K562 (cell line): ENCODE data around the gene GATA5. TPM values are rescaled to one million over a fixed set of nuclear protein-coding genes. Genes with fewer than 3 reads are reported as not detected.

Experiments used
- CBFA2T2 ChIP-seq: fragments of 450-650 bp; conservative IDR thresholded peaks from 2 replicates; pipeline ENCODE4 v1.6.1; 2017; ENCODE audit warnings: mild to moderate bottlenecking
- CXXC5 ChIP-seq: fragments of 250-450 bp; sonication (Bioruptor Pico); IDR thresholded peaks from 2 replicates; pipeline ENCODE4 v1.8.0; 2022; ENCODE audit warnings: inconsistent platforms, mild to moderate bottlenecking, moderate library complexity
- DIDO1 ChIP-seq: fragments of 450-650 bp; IDR thresholded peaks from 2 replicates; pipeline ENCODE4 v1.6.1; 2016; ENCODE audit warnings: low read depth, missing biosample characterization, missing genetic modification characterization
- ELF1 ChIP-seq: fragments of 200-800 bp; sonication (Bioruptor generic); IDR thresholded peaks from 2 replicates; pipeline ENCODE4 v1.6.1; 2016; ENCODE audit warnings: missing genetic modification characterization, missing compliant biosample characterization
- NCOA6 ChIP-seq: fragments of 450-650 bp; IDR thresholded peaks from 2 replicates; pipeline ENCODE4 v1.6.1; 2017; ENCODE audit warnings: mild to moderate bottlenecking
- NELFE ChIP-seq: IDR thresholded peaks from 2 replicates; pipeline ENCODE4 v1.6.1; 2011; ENCODE audit warnings: mild to moderate bottlenecking; ENCODE audit not compliant: insufficient read depth, insufficient read length
- RFX1 ChIP-seq: fragments of 450-650 bp; IDR thresholded peaks from 2 replicates; pipeline ENCODE4 v1.6.1; 2016; ENCODE audit warnings: mild to moderate bottlenecking, moderate library complexity
- SMAD4 ChIP-seq: fragments of 250-450 bp; sonication (Bioruptor Pico); conservative IDR thresholded peaks from 2 replicates; pipeline ENCODE4 v1.8.0; 2021; ENCODE audit warnings: inconsistent platforms, mild to moderate bottlenecking, moderate library complexity
- ZNF354B ChIP-seq: fragments of 250-450 bp; sonication (Bioruptor Pico); IDR thresholded peaks from 2 replicates; pipeline ENCODE4 v1.4.0; 2020
- ZNF431 ChIP-seq: sonication (generic); formaldehyde crosslinking; IDR thresholded peaks from 2 replicates; pipeline ENCODE4 v1.8.0; 2022; ENCODE audit warnings: mild to moderate bottlenecking, missing genetic modification reagents
- ZNF696 ChIP-seq: fragments of 250-450 bp; sonication (Bioruptor Pico); conservative IDR thresholded peaks from 2 replicates; pipeline ENCODE4 v1.4.0; 2020; ENCODE audit warnings: mild to moderate bottlenecking, moderate library complexity
- ZNF778 ChIP-seq: fragments of 450-650 bp; formaldehyde crosslinking; IDR thresholded peaks from 2 replicates; pipeline ENCODE4 v1.4.0; 2020; ENCODE audit warnings: mild to moderate bottlenecking, moderate library complexity
- ZSCAN29 ChIP-seq: fragments of 450-650 bp; IDR thresholded peaks from 2 replicates; pipeline ENCODE4 v1.6.1; 2017
- polyA plus RNA-seq, 8 experiments: library from polyadenylated mRNA; depleted of rRNA in 4 of 8; stranded (reverse) in 5 of 8; unstranded in 3 of 8; fragments of >200 nt; fragmentation: Nextera tagmentation in 2 of 8; fragmentation: Illumina TruSeq in 1 of 8; extraction: Ambion mirVana in 2 of 8; extraction: Trizol in 1 of 8; gene quantifications; 2 replicates each; pipeline versions ENCODE4 v1.2.1 to v1.2.3, GENCODE V29; 2011 to 2014; ENCODE audit warnings: inconsistent platforms in 1 of 8, missing spikeins in 1 of 8
- total RNA-seq, 7 experiments: library from RNA; depleted of rRNA in 6 of 7; stranded (reverse); fragments of >200 nt in 6 of 7; fragmentation: Illumina TruSeq in 2 of 7; extraction: Trizol in 2 of 7; gene quantifications; 2 replicates each; pipeline versions ENCODE4 v1.2.1 to v1.2.3, GENCODE V29; 2011 to 2021; ENCODE audit warnings: low replicate concordance in 1 of 7
- TF ChIP-seq, protein P1 (sequence below), 2 experiments: IDR thresholded peaks; 2 replicates each; pipeline ENCODE4 v1.6.1; 2012; ENCODE audit warnings: improper control_type of control experiment in 2 of 2, low read depth in 2 of 2, low read length in 2 of 2, borderline replicate concordance in 1 of 2
- TF ChIP-seq, protein P2 (sequence below): sonication (generic); formaldehyde crosslinking; IDR thresholded peaks from 2 replicates; pipeline ENCODE4 v1.8.0; 2022; ENCODE audit warnings: mild to moderate bottlenecking, missing genetic modification reagents
- TF ChIP-seq, protein P3 (sequence below): sonication (generic); formaldehyde crosslinking; IDR thresholded peaks from 2 replicates; pipeline ENCODE4 v1.8.0; 2022; ENCODE audit warnings: missing genetic modification reagents, mild to moderate bottlenecking, moderate library complexity, borderline replicate concordance
- TF ChIP-seq, protein P4 (sequence below): fragments of 450-650 bp; IDR thresholded peaks from 2 replicates; pipeline ENCODE4 v1.6.1; 2016; ENCODE audit warnings: borderline replicate concordance
- TF ChIP-seq, protein P5 (sequence below): fragments of 450-650 bp; IDR thresholded peaks from 2 replicates; pipeline ENCODE4 v1.6.1; 2016

GATA5 gene
- total and polyA plus RNA-seq, 9 of the 15 experiments (the other 6 are each of a cell fraction or from before 2014, with no cell fraction given) = 0.09 to 0.57 (median 0.20) TPM; not detected in 3

DNA sequence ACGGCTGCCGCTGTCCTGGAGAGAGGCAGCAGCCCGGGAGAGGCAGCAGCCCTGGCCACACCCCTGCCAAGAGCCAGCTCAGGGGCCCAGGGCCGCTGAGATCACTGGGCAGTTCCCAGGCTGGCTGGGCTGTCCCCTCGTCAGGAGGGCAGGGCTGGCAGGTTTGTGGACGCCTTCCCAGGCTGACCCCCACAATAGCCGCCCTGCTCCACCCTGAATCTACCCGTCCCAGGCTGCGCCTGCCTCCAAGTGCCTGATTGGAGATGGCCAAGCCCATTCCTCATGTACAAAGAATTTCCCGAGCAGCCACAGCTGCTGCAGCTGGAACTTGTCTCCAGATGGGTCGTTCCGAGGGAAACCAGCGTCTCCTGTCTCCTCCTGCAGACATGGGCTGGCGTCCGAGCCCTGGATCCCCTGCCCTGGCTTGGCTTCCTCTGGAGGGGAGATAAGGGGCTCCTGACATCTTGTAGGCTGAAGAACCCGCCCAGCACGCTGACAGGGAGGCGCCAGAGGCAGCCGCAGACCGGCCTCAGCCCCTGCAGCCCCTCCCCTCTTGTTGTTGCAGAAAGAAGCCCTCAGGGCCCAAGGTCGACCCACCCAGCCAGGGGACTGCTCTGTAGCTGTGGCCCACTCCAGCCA lies 9.4 kb upstream of the GATA5 start (continued):
- TF ChIP-seq NELFE (no peak), DIDO1 (no peak), ZNF354B (no peak), CXXC5 (peak; percentile 35; the same call in 1 of the 2 replicates), NCOA6 (no peak), SMAD4 (CRISPR knock-in tag) (0 out of 2 replicates have a peak, but pooled peaks have one; percentile 31), ZNF696 (CRISPR knock-in tag) (no peak), RFX1 (no peak), CBFA2T2 (peak; percentile 32), ZNF431 (CRISPR knock-in tag) (no peak), ELF1 (no peak), ZSCAN29 (no peak), ZNF778 (CRISPR knock-in tag) (no peak)
- TF ChIP-seq, protein P1, sequence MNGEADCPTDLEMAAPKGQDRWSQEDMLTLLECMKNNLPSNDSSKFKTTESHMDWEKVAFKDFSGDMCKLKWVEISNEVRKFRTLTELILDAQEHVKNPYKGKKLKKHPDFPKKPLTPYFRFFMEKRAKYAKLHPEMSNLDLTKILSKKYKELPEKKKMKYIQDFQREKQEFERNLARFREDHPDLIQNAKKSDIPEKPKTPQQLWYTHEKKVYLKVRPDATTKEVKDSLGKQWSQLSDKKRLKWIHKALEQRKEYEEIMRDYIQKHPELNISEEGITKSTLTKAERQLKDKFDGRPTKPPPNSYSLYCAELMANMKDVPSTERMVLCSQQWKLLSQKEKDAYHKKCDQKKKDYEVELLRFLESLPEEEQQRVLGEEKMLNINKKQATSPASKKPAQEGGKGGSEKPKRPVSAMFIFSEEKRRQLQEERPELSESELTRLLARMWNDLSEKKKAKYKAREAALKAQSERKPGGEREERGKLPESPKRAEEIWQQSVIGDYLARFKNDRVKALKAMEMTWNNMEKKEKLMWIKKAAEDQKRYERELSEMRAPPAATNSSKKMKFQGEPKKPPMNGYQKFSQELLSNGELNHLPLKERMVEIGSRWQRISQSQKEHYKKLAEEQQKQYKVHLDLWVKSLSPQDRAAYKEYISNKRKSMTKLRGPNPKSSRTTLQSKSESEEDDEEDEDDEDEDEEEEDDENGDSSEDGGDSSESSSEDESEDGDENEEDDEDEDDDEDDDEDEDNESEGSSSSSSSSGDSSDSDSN (IDR thresholded peaks at IDR 0.05; ENCODE audit: borderline replicate concordance in 1 of 2, low read depth in 2 of 2, low read length in 2 of 2) = peak; percentile 63 to 66; a peak in 2 of 4 replicates
- TF ChIP-seq, protein P2, sequence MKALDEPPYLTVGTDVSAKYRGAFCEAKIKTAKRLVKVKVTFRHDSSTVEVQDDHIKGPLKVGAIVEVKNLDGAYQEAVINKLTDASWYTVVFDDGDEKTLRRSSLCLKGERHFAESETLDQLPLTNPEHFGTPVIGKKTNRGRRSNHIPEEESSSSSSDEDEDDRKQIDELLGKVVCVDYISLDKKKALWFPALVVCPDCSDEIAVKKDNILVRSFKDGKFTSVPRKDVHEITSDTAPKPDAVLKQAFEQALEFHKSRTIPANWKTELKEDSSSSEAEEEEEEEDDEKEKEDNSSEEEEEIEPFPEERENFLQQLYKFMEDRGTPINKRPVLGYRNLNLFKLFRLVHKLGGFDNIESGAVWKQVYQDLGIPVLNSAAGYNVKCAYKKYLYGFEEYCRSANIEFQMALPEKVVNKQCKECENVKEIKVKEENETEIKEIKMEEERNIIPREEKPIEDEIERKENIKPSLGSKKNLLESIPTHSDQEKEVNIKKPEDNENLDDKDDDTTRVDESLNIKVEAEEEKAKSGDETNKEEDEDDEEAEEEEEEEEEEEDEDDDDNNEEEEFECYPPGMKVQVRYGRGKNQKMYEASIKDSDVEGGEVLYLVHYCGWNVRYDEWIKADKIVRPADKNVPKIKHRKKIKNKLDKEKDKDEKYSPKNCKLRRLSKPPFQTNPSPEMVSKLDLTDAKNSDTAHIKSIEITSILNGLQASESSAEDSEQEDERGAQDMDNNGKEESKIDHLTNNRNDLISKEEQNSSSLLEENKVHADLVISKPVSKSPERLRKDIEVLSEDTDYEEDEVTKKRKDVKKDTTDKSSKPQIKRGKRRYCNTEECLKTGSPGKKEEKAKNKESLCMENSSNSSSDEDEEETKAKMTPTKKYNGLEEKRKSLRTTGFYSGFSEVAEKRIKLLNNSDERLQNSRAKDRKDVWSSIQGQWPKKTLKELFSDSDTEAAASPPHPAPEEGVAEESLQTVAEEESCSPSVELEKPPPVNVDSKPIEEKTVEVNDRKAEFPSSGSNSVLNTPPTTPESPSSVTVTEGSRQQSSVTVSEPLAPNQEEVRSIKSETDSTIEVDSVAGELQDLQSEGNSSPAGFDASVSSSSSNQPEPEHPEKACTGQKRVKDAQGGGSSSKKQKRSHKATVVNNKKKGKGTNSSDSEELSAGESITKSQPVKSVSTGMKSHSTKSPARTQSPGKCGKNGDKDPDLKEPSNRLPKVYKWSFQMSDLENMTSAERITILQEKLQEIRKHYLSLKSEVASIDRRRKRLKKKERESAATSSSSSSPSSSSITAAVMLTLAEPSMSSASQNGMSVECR (CRISPR knock-in tag) = no peak
- TF ChIP-seq, protein P3, sequence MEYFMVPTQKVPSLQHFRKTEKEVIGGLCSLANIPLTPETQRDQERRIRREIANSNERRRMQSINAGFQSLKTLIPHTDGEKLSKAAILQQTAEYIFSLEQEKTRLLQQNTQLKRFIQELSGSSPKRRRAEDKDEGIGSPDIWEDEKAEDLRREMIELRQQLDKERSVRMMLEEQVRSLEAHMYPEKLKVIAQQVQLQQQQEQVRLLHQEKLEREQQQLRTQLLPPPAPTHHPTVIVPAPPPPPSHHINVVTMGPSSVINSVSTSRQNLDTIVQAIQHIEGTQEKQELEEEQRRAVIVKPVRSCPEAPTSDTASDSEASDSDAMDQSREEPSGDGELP (CRISPR knock-in tag) = peak; percentile 44; the same call in 1 of the 2 replicates
- TF ChIP-seq, protein P4, sequence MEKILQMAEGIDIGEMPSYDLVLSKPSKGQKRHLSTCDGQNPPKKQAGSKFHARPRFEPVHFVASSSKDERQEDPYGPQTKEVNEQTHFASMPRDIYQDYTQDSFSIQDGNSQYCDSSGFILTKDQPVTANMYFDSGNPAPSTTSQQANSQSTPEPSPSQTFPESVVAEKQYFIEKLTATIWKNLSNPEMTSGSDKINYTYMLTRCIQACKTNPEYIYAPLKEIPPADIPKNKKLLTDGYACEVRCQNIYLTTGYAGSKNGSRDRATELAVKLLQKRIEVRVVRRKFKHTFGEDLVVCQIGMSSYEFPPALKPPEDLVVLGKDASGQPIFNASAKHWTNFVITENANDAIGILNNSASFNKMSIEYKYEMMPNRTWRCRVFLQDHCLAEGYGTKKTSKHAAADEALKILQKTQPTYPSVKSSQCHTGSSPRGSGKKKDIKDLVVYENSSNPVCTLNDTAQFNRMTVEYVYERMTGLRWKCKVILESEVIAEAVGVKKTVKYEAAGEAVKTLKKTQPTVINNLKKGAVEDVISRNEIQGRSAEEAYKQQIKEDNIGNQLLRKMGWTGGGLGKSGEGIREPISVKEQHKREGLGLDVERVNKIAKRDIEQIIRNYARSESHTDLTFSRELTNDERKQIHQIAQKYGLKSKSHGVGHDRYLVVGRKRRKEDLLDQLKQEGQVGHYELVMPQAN = no peak
- TF ChIP-seq, protein P5, sequence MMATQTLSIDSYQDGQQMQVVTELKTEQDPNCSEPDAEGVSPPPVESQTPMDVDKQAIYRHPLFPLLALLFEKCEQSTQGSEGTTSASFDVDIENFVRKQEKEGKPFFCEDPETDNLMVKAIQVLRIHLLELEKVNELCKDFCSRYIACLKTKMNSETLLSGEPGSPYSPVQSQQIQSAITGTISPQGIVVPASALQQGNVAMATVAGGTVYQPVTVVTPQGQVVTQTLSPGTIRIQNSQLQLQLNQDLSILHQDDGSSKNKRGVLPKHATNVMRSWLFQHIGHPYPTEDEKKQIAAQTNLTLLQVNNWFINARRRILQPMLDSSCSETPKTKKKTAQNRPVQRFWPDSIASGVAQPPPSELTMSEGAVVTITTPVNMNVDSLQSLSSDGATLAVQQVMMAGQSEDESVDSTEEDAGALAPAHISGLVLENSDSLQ = peak; percentile 47
